Renal pelvis (tissue), 4 donors: Measurements from ENCODE around the gene NDUFB10. TPM values are rescaled to one million over a fixed set of nuclear protein-coding genes. Genes with fewer than 3 reads are reported as not detected.
"Not testable (repeated sequence)": the region's sequence is repeated elsewhere in the genome, so short reads cannot be mapped to it uniquely, and the experiment has no call there.

Experiments
- DNase-seq: peaks from one replicate; pipeline ENCODE4 v3.0.0-alpha.2; 2013
- polyA plus RNA-seq, 3 donors: library from polyadenylated mRNA; unstranded; fragments of 120-200 nt; gene quantifications; one replicate each; pipeline ENCODE4 v1.2.1, GENCODE V29; 2013; ENCODE audit not compliant: insufficient read length in 3 of 3

NDUFB10 gene
- polyA plus RNA-seq, 3 donors = 124 to 158 (median 132) TPM

DNA sequence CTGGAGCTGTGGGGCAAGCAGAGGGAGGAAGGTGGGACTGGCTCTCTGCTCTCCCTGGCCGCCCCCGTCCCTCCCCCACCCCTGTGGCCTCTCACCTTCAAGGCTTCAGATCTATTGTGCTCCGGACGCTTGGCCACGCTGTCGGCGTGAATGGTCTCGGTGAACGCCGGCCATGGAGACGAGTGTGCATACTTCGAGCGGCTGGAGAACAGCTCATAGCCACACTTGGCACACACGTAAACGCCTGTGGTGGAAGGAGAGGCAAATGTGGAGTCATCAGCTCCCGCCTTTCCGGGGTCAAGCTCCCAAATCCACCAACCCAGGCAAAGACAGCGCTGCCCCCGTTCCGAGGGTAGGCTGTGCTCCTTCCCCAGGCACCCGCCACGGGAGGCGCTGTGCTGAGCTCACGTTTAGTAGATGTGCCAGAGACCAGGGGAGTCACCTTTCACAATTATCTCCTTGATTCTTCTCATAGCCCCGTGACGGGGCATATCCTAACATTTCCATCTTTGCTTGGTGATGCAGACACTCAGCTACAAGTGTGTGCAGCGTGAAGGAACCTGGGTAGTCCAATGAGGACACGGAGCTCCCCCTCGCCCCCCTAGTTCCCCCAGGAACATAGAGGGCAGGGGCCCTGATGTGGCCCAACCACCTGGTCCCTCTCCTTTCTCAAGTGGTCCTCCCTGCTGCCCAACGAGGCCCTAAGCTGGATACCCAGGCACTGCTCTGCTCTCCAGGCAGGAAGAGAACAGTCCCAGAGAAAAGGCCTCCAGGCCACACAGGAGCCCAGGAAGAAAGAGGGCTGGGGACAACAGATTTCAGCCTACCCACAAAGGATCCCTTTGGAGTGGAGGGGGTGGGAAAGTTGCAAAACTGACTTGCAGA is 17.9 kb upstream of the NDUFB10 start:
- no peak for DNase-seq

DNA sequence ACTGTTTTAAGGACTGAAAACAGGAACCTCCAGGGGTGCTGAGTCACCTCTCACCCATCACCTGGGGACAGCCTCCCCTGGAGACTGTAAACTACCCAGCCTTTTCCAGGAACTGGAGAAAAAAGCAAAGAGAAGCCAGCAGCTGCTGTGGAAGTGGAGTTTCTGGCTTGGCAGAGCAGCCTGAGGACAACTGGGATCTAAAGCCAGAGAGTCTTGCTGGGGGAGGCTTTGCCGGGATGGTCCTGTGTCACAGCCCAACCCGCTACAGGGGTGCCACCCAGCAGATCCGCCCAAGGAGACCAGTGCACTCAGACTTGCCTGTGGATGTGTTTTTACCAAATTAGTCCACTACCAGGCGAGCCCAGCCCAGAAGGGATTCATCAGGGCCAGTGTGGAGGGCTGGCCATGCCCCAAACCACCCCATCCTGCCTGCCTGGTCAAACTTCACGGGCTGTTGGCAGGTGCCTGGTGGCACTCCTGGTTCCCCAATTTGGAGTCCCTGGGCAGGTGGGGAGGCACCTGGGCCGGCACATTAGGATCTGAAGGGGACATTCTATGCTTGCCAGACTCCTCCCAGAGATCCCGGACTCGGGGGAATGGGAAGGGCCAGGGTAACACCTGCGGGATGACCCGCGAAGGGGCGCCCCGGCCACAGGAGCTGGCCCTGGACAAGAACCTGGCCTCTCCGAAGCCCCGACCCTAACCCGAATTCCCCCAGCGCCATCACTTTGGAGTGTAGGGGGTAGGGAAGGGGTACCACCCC is 17.1 kb upstream of the NDUFB10 start:
- DNase-seq = no peak

DNA sequence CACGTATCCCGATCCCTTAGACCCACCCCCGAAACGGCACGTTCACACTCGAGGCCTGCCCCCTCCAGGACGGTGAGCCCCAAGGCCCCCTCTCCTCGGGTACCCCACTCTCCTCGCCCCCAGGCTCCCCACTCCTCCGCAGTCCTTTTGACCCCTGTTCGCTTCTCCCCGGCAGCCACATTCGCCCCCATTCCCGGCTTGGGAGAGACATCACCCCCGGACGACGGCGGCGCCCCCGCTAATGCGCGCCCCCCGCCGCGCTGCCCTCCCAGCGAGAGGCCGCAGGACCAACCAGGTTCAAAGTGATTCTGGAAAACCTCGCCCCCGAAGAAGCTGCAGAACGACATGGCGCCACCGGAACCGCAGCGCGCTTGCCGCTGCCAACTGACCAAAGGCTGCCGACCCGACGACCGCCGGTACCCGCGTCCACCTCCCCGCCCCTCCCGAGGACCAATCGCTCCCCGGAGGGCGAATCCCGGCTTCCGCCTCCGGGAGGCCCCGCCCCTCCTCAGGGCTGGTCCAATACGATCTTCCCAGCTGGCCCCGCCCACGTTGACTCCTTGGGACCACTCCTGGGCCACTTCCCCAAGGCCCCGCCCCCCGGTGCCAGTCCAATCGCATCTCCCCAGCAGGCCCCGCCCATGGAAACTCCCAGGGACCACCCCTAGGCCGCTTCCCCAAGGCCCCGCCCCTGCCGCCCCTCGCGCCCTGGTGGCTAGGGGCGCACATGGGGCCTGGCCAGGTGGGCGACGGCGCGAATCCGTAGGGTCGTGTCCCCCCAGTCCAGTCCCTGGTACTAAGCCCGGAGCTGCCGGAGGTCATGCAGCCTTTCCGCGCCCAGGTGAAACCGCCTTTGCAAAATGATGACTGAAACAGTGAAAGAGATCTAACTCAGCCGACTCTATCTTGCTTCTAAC is 16.3 kb upstream of the NDUFB10 start, which contains the start of gene MSRB1:
Gene MSRB1 (minus strand): TSS at position 390 of the 917 bp plus-strand sequence. CDS start 43 bp downstream, at position 347.
- DNase-seq = peak; percentile 100

DNA sequence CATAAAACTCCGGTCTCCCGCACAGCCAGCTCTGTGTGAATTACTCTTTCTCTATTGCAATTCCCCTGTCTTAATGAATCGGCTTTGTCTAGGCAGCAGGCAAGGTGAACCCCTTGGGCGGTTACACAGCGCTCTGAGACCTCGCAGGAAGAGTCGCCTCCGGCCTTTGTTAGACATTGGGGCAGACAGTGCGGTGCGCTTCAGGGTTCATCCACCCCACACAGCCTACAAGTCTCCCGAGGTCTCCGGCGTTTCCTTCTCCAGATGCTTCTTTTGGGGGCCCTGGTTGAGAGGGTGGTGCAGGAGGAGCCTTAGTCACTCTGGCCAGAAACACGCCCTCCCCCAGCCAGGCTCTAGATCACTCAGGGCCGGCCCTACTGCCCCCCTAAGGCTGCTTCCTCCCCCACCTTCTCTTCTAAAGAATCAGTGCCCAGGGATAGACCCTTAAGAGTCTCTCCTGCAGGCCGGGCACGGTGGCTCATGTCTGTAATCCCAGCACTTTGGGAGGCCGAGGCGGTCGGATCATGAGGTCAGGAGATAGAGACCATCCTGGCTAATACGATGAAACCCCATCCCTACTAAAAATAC is 14.6 kb upstream of the NDUFB10 start:
- DNase-seq = no peak

DNA sequence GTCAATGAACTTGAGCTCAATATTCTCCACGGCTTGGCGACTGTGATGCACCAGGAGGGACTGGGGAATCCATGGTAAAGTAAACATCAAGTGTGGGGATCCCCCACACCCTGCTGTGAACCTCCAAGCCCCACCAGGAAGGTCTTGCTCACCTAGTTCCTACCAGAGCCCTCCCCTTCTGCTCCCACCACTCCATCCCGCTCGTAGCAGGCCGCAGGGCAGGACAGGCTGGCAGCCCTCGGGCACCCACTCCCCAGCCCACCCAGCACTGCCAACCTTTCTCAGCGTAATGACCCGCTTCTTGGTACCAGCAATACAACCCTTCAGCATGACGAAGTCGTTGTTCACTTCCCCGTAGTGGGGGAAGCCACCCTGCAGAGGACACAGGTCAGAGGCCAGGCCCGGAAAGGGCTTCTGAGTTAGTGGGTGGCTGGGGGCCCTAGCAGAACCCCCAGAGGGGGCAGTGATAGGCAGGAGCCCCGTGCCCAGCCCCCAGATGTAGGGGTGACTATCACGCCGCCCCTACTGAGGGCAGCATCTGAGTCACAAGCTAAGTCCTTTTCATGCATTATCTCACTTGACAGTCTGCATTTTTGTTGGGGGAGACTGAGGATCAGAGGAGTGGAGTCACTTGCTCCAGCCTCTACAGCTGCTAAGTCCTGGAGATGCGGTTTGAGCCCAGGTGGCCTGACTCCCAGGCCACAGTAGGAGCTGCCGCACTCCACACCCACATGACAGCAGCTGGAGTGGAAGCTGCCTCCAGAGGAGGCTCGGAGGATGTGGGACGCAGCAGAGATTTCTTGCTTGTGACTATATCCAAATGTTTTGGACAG is 13.6 kb upstream of the NDUFB10 start:
- DNase-seq = no peak

DNA sequence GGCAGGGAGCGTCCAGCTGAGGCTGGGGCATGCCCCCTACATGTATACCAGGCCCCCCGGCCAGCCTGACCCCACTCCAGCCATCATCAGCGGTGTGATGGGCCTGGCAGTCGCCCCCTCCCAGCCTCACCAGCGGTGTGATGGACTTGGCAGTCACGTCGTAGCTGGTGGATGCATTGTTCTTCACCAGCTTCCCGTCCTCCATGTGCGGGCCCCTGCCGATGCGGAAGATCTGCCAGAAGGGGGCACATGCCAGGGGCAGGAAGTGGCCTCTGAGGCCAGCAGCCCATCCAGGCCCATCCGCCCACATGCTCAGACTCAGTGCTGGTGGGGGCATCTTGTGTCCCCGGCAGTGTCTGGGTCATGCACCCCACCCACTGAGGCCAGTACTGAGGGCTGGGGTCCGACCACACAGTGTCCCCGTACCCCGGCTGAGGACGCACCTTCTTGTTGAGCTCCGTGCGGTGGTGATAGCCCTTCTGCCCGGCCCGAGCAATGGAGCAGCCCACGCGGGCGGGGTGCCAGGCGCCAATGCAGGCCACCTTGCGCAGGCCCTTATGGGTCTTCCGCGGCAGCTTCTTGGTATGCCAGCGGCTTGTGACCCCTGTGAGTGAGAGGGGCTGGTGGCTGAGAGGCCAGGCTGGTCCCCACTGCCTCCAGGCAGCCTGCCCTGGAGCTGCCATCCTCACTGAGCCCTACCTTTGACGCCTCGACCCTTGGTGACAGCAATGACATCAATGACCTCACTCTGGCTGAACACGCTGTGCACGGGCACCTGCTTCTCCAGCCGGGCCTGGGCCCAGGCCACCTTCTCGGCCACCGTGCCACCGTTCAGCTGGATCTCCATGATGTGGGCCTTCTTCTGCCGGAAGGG is 12.6 kb upstream of the NDUFB10 start:
- no peak for DNase-seq

DNA sequence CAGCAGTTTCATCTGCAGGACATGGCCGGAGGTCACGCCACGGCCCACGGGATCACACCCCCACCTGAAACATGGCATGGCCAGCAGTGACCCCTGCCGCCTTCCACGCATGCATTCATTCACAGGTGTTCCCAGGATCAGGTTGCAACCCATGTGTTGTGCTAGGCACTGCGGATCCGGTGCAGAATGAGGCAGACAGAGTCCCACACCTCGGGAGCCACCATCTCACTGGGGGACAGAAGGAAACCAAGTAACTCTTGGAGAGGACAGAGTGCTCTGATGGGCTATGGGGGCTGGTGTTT is 12.0 kb upstream of the NDUFB10 start:
- no peak for DNase-seq

DNA sequence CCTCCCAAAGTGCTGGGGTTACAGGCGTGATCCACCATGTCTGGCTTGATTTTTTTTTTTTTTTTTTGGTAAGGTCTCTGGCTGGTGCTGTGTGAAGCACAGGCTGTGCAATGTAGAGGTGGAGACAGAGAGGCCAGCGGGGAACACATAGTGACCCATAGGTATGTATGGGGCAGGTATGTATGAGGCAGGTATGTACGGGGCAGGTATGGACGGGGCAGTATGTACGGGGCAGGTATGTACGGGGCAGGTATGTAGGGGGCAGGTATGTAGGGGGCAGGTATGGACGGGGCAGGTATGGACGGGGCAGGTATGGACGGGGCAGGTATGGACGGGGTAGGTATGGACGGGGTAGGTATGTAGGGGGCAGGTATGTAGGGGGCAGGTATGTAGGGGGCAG is 9.8 kb upstream of the NDUFB10 start:
- no peak for DNase-seq

DNA sequence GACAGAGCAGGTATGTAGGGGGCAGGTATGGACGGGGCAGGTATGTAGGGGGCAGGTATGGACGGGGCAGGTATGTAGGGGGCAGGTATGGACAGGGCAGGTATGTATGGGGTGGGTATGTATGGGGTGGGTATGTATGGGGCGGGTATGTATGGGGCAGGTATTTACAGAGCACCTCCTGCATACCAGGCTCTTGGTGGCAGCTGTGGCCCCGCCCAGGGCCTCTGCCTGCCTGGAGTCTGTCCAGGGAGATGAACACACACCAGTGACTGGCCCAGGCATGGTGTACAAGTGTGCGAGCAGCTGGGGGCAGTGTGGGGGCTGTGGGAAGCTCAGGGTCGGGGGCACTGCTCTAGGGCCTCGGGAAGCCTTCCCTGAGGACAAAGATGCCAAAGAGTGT is 9.3 kb upstream of the NDUFB10 start:
- DNase-seq = no peak

DNA sequence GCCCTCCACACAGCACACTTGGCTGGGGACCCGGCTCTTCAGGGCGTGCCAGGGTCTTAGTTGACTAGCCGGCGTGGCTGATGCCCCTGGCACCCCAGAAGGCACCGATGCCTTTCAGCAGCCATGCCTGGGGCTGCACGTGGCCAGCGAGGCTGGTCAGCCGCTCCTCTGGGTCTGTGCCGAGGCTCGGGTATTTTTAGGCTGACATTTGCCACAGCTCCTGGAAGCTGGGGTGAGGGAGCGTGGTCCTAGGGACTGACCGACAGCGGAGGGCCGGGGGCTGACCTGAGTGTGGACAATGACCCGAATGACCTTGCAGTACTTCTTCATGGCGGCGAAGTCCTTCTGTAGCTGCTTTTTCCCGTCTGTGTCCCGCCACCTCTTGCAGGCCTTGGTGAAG is 8.8 kb upstream of the NDUFB10 start:
- no peak for DNase-seq

DNA sequence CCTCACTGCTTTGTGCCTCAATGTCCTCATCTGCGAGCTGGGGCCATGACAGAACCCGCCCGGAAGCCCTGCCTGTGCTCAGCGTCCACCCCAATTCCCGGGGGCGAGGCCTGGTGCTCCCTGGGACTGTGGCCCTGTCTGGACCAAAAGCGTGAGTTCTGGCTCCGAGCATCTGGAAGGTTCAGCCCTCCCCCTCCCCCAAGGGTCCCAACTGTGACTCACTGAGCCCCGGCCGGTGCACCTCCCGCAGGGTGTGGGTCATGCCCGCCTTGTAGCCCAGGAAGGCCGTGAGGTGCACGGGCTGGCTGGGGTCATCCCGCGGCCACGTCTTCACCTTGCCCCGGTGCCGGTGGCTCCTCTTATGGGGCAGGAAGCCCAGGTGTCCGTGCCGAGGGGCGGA is 5.6 kb upstream of the NDUFB10 start:
- DNase-seq = no peak

DNA sequence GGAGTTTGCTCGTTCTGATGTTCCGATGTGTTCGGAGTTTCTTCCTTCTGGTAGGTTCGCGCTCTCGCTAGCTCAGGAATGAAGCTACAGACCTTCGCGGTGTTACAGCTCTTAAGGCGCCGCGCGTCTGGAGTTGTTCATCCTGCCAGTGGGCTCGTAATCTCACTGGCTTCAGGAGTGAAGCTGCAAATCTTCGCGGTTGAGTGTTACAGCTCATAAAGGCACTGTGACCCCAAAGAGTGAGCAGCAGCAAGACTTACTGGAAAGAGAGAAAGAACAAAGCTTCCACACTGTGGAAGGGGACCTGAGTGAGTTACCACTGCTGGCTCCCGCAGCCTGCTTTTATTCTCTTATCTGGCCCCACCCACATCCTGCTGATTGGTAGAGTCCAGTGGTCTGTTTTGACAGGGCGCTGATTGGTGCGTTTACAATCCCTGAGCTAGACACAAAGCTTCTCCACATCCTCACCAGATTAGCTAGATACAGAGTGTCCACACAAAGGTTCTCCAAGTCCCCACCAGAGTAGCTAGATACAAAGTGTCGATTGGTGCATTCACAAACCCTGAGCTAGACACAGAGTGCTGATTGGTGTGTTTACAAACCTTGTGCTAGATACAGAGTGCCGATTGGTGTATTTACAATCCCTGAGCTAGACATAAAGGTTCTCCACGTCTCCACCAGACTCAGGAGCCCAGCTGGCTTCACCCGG is 1.8 kb upstream of the NDUFB10 start:
- DNase-seq = not testable (repeated sequence)

DNA sequence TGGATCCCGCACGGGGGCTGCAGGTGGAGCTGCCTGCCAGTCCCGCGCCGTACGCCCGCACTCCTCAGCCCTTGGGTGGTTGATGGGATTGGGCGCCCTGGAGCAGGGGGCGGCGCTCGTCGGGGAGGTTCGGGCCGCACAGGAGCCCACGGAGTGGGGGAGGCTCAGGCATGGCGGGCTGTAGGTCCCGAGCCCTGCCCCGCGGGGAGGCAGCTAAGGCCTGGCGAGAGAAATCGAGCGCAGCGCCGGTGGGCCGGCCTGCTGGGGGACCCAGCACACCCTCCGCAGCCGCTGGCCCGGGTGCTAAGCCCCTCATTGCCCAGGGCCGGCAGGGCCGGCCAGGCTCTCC is 1.2 kb upstream of the NDUFB10 start:
- not testable (repeated sequence) for DNase-seq

DNA sequence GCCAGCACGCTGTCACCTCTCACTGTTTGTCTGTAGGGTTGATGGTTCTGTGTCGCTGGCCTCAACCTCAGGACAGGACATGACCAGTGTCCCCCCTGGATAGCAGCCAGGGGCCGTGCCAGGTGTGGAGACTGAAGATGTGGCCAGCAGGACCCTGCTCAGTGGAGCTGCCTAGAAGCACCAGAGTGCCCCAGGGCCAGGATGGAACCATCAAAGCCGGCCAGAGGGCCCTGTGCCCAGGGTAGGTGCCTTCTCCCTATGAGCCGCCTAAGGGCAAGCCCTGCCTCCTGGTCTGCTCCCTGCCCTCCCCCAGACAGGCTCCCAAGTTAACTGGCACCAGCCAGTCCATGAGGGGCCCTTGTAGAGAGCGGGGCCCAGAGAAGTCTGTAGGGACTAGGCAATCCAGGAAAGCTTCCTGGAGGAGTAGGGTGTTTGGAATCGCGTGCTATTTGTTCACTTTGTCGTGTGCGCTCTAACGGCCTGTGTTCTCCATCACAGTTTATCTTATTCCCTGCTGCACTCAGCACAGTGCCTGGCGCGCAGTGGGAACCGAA is 546 bp upstream of the NDUFB10 start:
- DNase-seq = no peak

DNA sequence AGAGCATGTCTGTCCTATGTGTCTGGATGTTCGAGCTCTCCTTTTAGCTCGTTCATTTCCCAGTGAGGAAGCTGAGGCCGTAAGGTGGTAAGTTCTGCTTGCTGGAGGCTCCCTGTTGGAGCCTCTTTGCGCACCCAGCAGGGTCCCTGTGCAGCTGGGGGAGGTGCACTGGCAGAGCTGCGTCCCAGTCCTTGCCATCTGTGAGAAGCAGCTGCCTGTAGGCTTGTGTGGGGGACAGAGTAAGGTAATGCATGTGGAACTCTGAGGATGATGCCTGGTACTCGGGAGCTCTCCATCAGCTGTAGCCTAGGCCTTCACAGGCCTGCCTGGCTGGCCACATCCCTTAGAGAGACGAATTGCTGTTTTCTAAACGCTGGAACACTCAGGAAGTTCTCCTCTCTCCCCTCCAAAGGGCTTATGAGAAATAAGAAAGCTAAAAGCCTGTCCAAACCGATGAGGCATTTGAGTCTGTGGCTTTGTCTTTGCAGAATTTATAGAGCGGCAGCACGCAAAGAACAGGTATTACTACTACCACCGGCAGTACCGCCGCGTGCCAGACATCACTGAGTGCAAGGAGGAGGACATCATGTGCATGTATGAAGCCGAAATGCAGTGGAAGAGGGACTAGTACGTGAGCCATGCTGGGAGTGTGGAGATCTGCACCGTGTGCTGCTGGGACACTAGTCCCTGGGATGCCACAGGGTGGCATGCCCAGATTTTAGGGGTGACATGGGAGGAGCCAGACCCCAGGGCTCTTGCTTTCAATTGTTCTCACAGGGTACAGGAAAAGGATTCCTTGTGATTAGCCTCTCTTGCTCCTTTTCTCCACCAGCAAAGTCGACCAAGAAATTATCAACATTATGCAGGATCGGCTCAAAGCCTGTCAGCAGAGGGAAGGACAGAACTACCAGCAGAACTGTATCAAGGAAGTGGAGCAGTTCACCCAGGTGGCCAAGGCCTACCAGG is 1.6 kb downstream of the NDUFB10 start:
- no peak for DNase-seq

DNA sequence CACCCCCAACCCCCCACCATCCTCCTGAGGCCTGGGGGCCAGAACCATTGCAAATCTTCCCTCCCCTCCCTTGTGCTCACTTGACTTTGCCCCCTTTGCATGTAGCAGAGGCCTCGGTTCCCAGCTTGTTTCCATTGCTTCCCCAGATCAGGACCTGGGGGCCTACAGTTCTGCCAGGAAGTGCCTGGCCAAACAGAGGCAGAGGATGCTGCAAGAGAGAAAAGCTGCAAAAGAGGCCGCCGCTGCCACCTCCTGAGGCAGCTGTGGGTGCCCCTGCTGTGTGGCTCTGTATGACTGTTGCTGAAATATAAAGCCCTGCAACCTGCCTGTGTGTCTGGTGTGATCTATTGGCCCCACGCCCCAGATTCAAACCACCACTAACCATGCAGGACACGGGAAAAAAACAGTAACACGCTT is 2.3 kb downstream of the NDUFB10 start:
- DNase-seq = no peak
